ENCODE results near the gene GBE1.

Gene GBE1

GRCh38 chr3:81699536-81700320 lies 61.7 kb downstream of the GBE1 start:
- DNase-seq (ENCODE audit: low read depth in 2 of 2) = no peak

- DNase-seq (ENCODE audit: low read depth in 2 of 2) = no peak
Measured at GRCh38 chr3:81696090-81696489, 65.4 kb downstream of the GBE1 start.

GRCh38 chr3:81695302-81695701 lies 66.1 kb downstream of the GBE1 start:
- no peak for DNase-seq (ENCODE audit: low read depth in 2 of 2)

- no peak for DNase-seq (ENCODE audit: low read depth in 2 of 2)
Measured at GRCh38 chr3:81694662-81695061, 66.8 kb downstream of the GBE1 start.

GRCh38 chr3:81692766-81693165 lies 68.7 kb downstream of the GBE1 start:
- no peak for DNase-seq (ENCODE audit: low read depth in 2 of 2)

- DNase-seq (ENCODE audit: low read depth in 2 of 2) = no peak
Measured at GRCh38 chr3:81689617-81690016, 71.8 kb downstream of the GBE1 start.

GRCh38 chr3:81684751-81685395 lies 76.6 kb downstream of the GBE1 start:
- no peak for DNase-seq (ENCODE audit: low read depth in 2 of 2)

- DNase-seq (ENCODE audit: low read depth in 2 of 2) = no peak
Measured at GRCh38 chr3:81676706-81677456, 84.6 kb downstream of the GBE1 start.

GRCh38 chr3:81674690-81675089 lies 86.8 kb downstream of the GBE1 start:
- DNase-seq (ENCODE audit: low read depth in 2 of 2) = no peak

GRCh38 chr3:81668283-81668682 lies 93.2 kb downstream of the GBE1 start:
- DNase-seq (ENCODE audit: low read depth in 2 of 2) = no peak

GRCh38 chr3:81666502-81667121 lies 94.8 kb downstream of the GBE1 start:
- no peak for DNase-seq (ENCODE audit: low read depth in 2 of 2)

GRCh38 chr3:81663114-81663513 lies 98.3 kb downstream of the GBE1 start:
- DNase-seq (ENCODE audit: low read depth in 2 of 2) = no peak

GRCh38 chr3:81660036-81660435 lies 101.4 kb downstream of the GBE1 start:
- no peak for DNase-seq (ENCODE audit: low read depth in 2 of 2)

GRCh38 chr3:81658322-81658997 lies 103.0 kb downstream of the GBE1 start:
- no peak for DNase-seq (ENCODE audit: low read depth in 2 of 2)

- DNase-seq (ENCODE audit: low read depth in 2 of 2) = no peak
Measured at GRCh38 chr3:81651139-81651538, 110.3 kb downstream of the GBE1 start.

- no peak for DNase-seq (ENCODE audit: low read depth in 2 of 2)
Measured at GRCh38 chr3:81650187-81650586, 111.3 kb downstream of the GBE1 start.

GRCh38 chr3:81645248-81645647 lies 116.2 kb downstream of the GBE1 start:
- no peak for DNase-seq (ENCODE audit: low read depth in 2 of 2)

- no peak for DNase-seq (ENCODE audit: low read depth in 2 of 2)
Measured at GRCh38 chr3:81643721-81644120, 117.7 kb downstream of the GBE1 start.

- no peak for DNase-seq (ENCODE audit: low read depth in 2 of 2)
Measured at GRCh38 chr3:81638480-81638879, 123.0 kb downstream of the GBE1 start.

- DNase-seq (ENCODE audit: low read depth in 2 of 2) = no peak
Measured at GRCh38 chr3:81632659-81633058, 128.8 kb downstream of the GBE1 start.

GRCh38 chr3:81624756-81625155 lies 136.7 kb downstream of the GBE1 start:
- DNase-seq (ENCODE audit: low read depth in 2 of 2) = no peak

GRCh38 chr3:81622395-81622794 lies 139.1 kb downstream of the GBE1 start:
- DNase-seq (ENCODE audit: low read depth in 2 of 2) = no peak

Data from stimulated activated CD8-positive, alpha-beta memory T cell treated with anti-CD3 and anti-CD28 coated beads, Interleukin-15, amount 100 ng/mL, for 4 hours (primary cell).